GM23338 (cell line): ENCODE data around the gene TNFRSF17. TPM values are rescaled to one million over a fixed set of nuclear protein-coding genes. Genes with fewer than 3 reads are reported as not detected.

Source experiments
- ATAC-seq: fragments of 200-7000 bp; cut with Tn5 transposase; 3 replicates; pipeline ENCODE4 v1.9.1; 2020
- DNase-seq: peaks from one replicate; pipeline ENCODE4 v3.0.0-alpha.2; 2015; ENCODE audit warnings: low spot score
- H2AFZ ChIP-seq: fragments of 200-600 bp; sonication (generic); 2 replicates; pipeline ENCODE4 v1.8.0; 2016; ENCODE audit warnings: antibody characterized with exemption, mild to moderate bottlenecking, moderate library complexity
- H3F3A ChIP-seq: fragments of 200-600 bp; sonication (generic); replicated peaks from 2 replicates; pipeline ENCODE4 v1.8.0; 2017; ENCODE audit warnings: antibody characterized with exemption, mixed run types, low read depth
- H3K27ac ChIP-seq: fragments of 200-600 bp; sonication (generic); 2 replicates; pipeline ENCODE4 v1.6.1; 2016; ENCODE audit warnings: low read depth
- H3K27me3 ChIP-seq: fragments of 200-600 bp; sonication (generic); 2 replicates; pipeline ENCODE4 v1.8.0; 2016; ENCODE audit warnings: mild to moderate bottlenecking, mixed run types, moderate library complexity; ENCODE audit not compliant: insufficient read depth
- H3K36me3 ChIP-seq: fragments of 200-600 bp; sonication (generic); 2 replicates; pipeline ENCODE4 v1.8.0; 2016; ENCODE audit warnings: mild to moderate bottlenecking; ENCODE audit not compliant: insufficient read depth
- H3K4me1 ChIP-seq: fragments of 200-600 bp; sonication (generic); 2 replicates; pipeline ENCODE4 v1.8.0; 2016; ENCODE audit warnings: mild to moderate bottlenecking, moderate library complexity; ENCODE audit not compliant: insufficient read depth
- H3K4me2 ChIP-seq: fragments of 200-600 bp; sonication (generic); 2 replicates; pipeline ENCODE4 v1.7.1; 2017; ENCODE audit warnings: mixed run types
- H3K4me3 ChIP-seq: fragments of 200-600 bp; sonication (generic); 2 replicates; pipeline ENCODE4 v1.6.1; 2016; ENCODE audit warnings: mixed run types
- H3K79me2 ChIP-seq: fragments of 200-600 bp; sonication (generic); replicated peaks from 2 replicates; pipeline ENCODE4 v1.8.0; 2017; ENCODE audit warnings: mild to moderate bottlenecking; ENCODE audit not compliant: insufficient read depth
- H3K9me2 ChIP-seq: fragments of 200-600 bp; sonication (generic); 2 replicates; pipeline ENCODE4 v1.8.0; 2017; ENCODE audit not compliant: insufficient read depth
- H4K20me1 ChIP-seq: fragments of 200-600 bp; sonication (generic); replicated peaks from 2 replicates; pipeline ENCODE4 v1.8.0; 2017; ENCODE audit warnings: mild to moderate bottlenecking; ENCODE audit not compliant: insufficient read depth
- H3K27ac Mint-ChIP-seq: 2 replicates; pipeline ENCODE4 v1.8.0; 2020; ENCODE audit warnings: inconsistent platforms, mild to moderate bottlenecking, moderate library complexity, mixed read lengths
- H3K27me3 Mint-ChIP-seq: 3 replicates; pipeline ENCODE4 v1.8.0; 2022; ENCODE audit warnings: low read depth, mild to moderate bottlenecking, moderate library complexity, mixed read lengths, inconsistent platforms; ENCODE audit not compliant: insufficient read depth, poor library complexity
- H3K36me3 Mint-ChIP-seq: 3 replicates; pipeline ENCODE4 v1.8.0; 2021; ENCODE audit warnings: low read depth, mild to moderate bottlenecking, inconsistent platforms, moderate library complexity, mixed read lengths
- H3K4me1 Mint-ChIP-seq: 3 replicates; pipeline ENCODE4 v1.8.0; 2020; ENCODE audit warnings: mild to moderate bottlenecking, inconsistent platforms, mixed read lengths
- H3K4me3 Mint-ChIP-seq: 3 replicates; pipeline ENCODE4 v1.8.0; 2021; ENCODE audit warnings: moderate library complexity, mild to moderate bottlenecking, inconsistent platforms, mixed read lengths
- H3K9me3 Mint-ChIP-seq: 3 replicates; pipeline ENCODE4 v1.8.0; 2020; ENCODE audit warnings: moderate library complexity, mild to moderate bottlenecking, inconsistent platforms, mixed read lengths
- CREB1 ChIP-seq: fragments of 250-450 bp; sonication (Bioruptor Pico); IDR thresholded peaks from 2 replicates; pipeline ENCODE4 v1.5.0; 2020; ENCODE audit warnings: low read depth, mild to moderate bottlenecking, moderate library complexity
- EZH2 ChIP-seq: fragments of 200-600 bp; sonication (generic); IDR thresholded peaks from one replicate; pipeline ENCODE4 v1.8.0; 2017; ENCODE audit warnings: antibody characterized with exemption, mild to moderate bottlenecking, low read depth; ENCODE audit not compliant: unreplicated experiment
- EZH2phosphoT487 ChIP-seq: fragments of 200-600 bp; sonication (generic); IDR thresholded peaks from one replicate; pipeline ENCODE4 v1.8.1; 2018; ENCODE audit warnings: antibody characterized with exemption; ENCODE audit not compliant: unreplicated experiment
- JUNB ChIP-seq: IDR thresholded peaks from one replicate; pipeline ENCODE4 v1.6.1; 2016; ENCODE audit warnings: antibody characterized with exemption; ENCODE audit not compliant: unreplicated experiment
- NANOG ChIP-seq: IDR thresholded peaks from 2 replicates; pipeline ENCODE4 v1.6.1; 2016; ENCODE audit warnings: antibody characterized with exemption, borderline replicate concordance
- POLR2AphosphoS5 ChIP-seq: IDR thresholded peaks from 2 replicates; pipeline ENCODE4 v1.6.1; 2016; ENCODE audit warnings: antibody characterized with exemption, low read depth
- REST ChIP-seq: IDR thresholded peaks from one replicate; pipeline ENCODE4 v1.6.1; 2018; ENCODE audit warnings: antibody characterized with exemption; ENCODE audit not compliant: unreplicated experiment
- STAT1 ChIP-seq: IDR thresholded peaks from one replicate; pipeline ENCODE4 v1.6.1; 2016; ENCODE audit warnings: antibody characterized with exemption; ENCODE audit not compliant: unreplicated experiment
- ZNF114 ChIP-seq: fragments of 250-450 bp; sonication (Bioruptor Pico); IDR thresholded peaks from 2 replicates; pipeline ENCODE4 v1.5.0; 2020; ENCODE audit warnings: mild to moderate bottlenecking, moderate library complexity
- ZNF331 ChIP-seq: fragments of 250-450 bp; sonication (Bioruptor Pico); IDR thresholded peaks from 2 replicates; pipeline ENCODE4 v1.5.0; 2020; ENCODE audit warnings: low read depth, mild to moderate bottlenecking, moderate library complexity
- polyA plus RNA-seq: library from polyadenylated mRNA; unstranded; fragments of >200 nt; fragmentation: Nextera tagmentation; extraction: Ambion mirVana; gene quantifications from 2 replicates; pipeline ENCODE4 v1.2.1, GENCODE V29; 2016
- total RNA-seq: library from RNA; depleted of rRNA; stranded (reverse); fragments of >200 nt; shearing (Covaris generic); gene quantifications from 2 replicates; pipeline ENCODE4 v1.2.3, GENCODE V29; 2014
- TF ChIP-seq, protein P1 (sequence below): IDR thresholded peaks from 2 replicates; pipeline ENCODE4 v1.6.1; 2016; ENCODE audit warnings: antibody characterized with exemption
- TF ChIP-seq, protein P2 (sequence below), 2 experiments: fragments of 200-600 bp in 1 of 2; sonication (generic) in 1 of 2; conservative IDR thresholded peaks; 2 replicates each; pipeline versions ENCODE4 v1.5.1 to v1.6.1; 2016 to 2017; ENCODE audit warnings: antibody characterized with exemption in 2 of 2, low read depth in 2 of 2, mild to moderate bottlenecking in 2 of 2, moderate library complexity in 1 of 2
- TF ChIP-seq, protein P3 (sequence below): fragments of 250-450 bp; sonication (Bioruptor Pico); IDR thresholded peaks from 2 replicates; pipeline ENCODE4 v1.5.0; 2020; ENCODE audit warnings: mild to moderate bottlenecking, moderate library complexity

Gene TNFRSF17
- total and polyA plus RNA-seq, 2 experiments from 2014 or later = not detected

DNA sequence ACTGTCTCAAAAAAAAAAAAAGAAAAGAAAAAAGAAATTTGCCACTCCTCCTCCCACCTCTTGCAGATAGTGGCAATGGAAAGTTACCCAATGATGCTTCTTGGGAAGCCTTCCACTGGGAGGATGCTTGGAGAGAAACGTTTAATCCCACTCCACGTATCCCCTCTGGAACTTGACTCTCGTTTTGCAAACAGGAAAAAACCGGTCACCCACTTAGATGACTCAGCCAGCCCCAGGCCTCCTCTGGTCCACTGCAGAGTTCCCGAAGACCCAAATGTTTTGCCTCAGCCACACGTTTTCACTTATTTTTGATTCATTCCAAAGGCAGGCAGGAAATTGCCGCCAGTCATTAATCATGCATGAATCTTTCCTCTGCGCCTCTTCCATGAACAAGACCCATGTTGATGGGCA lies 9.3 kb upstream of the TNFRSF17 start:
- H3F3A ChIP-seq = no peaks in the 10 kb centered on the region
- no peak overlapping the region for H3K27ac ChIP-seq
- H3K27me3 Mint-ChIP-seq = peaks cover 11% of the 10 kb centered on the region
- no peak overlapping the region for H3K27ac Mint-ChIP-seq
- DNase-seq (no peak), ATAC-seq (no peak)
- H3K36me3 Mint-ChIP-seq = no peaks in the 10 kb centered on the region
- TF ChIP-seq POLR2AphosphoS5 = no peak
- no peak for TF ChIP-seq ZNF114 (CRISPR knock-in tag)
- TF ChIP-seq, protein P1, sequence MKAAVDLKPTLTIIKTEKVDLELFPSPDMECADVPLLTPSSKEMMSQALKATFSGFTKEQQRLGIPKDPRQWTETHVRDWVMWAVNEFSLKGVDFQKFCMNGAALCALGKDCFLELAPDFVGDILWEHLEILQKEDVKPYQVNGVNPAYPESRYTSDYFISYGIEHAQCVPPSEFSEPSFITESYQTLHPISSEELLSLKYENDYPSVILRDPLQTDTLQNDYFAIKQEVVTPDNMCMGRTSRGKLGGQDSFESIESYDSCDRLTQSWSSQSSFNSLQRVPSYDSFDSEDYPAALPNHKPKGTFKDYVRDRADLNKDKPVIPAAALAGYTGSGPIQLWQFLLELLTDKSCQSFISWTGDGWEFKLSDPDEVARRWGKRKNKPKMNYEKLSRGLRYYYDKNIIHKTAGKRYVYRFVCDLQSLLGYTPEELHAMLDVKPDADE = no peak
- TF ChIP-seq STAT1 = no peak
- no peak for TF ChIP-seq EZH2
- TF ChIP-seq, protein P2, sequence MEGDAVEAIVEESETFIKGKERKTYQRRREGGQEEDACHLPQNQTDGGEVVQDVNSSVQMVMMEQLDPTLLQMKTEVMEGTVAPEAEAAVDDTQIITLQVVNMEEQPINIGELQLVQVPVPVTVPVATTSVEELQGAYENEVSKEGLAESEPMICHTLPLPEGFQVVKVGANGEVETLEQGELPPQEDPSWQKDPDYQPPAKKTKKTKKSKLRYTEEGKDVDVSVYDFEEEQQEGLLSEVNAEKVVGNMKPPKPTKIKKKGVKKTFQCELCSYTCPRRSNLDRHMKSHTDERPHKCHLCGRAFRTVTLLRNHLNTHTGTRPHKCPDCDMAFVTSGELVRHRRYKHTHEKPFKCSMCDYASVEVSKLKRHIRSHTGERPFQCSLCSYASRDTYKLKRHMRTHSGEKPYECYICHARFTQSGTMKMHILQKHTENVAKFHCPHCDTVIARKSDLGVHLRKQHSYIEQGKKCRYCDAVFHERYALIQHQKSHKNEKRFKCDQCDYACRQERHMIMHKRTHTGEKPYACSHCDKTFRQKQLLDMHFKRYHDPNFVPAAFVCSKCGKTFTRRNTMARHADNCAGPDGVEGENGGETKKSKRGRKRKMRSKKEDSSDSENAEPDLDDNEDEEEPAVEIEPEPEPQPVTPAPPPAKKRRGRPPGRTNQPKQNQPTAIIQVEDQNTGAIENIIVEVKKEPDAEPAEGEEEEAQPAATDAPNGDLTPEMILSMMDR (conservative IDR thresholded peaks at IDR 0.05; ENCODE audit: low read depth in 2 of 2) = no peak
- TF ChIP-seq CREB1 (CRISPR knock-in tag) = no peak
- no peak for TF ChIP-seq ZNF331 (CRISPR knock-in tag)
- TF ChIP-seq NANOG = no peak
- no peak for TF ChIP-seq JUNB
- no peak for TF ChIP-seq REST
- TF ChIP-seq EZH2phosphoT487 = no peak
- TF ChIP-seq, protein P3, sequence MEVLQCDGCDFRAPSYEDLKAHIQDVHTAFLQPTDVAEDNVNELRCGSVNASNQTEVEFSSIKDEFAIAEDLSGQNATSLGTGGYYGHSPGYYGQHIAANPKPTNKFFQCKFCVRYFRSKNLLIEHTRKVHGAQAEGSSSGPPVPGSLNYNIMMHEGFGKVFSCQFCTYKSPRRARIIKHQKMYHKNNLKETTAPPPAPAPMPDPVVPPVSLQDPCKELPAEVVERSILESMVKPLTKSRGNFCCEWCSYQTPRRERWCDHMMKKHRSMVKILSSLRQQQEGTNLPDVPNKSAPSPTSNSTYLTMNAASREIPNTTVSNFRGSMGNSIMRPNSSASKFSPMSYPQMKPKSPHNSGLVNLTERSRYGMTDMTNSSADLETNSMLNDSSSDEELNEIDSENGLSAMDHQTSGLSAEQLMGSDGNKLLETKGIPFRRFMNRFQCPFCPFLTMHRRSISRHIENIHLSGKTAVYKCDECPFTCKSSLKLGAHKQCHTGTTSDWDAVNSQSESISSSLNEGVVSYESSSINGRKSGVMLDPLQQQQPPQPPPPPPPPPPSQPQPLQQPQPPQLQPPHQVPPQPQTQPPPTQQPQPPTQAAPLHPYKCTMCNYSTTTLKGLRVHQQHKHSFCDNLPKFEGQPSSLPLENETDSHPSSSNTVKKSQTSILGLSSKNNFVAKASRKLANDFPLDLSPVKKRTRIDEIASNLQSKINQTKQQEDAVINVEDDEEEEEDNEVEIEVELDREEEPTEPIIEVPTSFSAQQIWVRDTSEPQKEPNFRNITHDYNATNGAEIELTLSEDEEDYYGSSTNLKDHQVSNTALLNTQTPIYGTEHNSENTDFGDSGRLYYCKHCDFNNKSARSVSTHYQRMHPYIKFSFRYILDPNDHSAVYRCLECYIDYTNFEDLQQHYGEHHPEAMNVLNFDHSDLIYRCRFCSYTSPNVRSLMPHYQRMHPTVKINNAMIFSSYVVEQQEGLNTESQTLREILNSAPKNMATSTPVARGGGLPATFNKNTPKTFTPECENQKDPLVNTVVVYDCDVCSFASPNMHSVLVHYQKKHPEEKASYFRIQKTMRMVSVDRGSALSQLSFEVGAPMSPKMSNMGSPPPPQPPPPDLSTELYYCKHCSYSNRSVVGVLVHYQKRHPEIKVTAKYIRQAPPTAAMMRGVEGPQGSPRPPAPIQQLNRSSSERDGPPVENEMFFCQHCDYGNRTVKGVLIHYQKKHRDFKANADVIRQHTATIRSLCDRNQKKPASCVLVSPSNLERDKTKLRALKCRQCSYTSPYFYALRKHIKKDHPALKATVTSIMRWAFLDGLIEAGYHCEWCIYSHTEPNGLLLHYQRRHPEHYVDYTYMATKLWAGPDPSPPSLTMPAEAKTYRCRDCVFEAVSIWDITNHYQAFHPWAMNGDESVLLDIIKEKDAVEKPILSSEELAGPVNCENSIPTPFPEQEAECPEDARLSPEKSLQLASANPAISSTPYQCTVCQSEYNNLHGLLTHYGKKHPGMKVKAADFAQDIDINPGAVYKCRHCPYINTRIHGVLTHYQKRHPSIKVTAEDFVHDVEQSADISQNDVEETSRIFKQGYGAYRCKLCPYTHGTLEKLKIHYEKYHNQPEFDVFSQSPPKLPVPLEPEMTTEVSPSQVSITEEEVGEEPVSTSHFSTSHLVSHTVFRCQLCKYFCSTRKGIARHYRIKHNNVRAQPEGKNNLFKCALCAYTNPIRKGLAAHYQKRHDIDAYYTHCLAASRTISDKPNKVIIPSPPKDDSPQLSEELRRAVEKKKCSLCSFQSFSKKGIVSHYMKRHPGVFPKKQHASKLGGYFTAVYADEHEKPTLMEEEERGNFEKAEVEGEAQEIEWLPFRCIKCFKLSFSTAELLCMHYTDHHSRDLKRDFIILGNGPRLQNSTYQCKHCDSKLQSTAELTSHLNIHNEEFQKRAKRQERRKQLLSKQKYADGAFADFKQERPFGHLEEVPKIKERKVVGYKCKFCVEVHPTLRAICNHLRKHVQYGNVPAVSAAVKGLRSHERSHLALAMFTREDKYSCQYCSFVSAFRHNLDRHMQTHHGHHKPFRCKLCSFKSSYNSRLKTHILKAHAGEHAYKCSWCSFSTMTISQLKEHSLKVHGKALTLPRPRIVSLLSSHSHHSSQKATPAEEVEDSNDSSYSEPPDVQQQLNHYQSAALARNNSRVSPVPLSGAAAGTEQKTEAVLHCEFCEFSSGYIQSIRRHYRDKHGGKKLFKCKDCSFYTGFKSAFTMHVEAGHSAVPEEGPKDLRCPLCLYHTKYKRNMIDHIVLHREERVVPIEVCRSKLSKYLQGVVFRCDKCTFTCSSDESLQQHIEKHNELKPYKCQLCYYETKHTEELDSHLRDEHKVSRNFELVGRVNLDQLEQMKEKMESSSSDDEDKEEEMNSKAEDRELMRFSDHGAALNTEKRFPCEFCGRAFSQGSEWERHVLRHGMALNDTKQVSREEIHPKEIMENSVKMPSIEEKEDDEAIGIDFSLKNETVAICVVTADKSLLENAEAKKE (CRISPR knock-in tag) = no peak
- H3K4me2 ChIP-seq = no peak overlapping the region
- H3K4me3 Mint-ChIP-seq = no peak overlapping the region
- no peaks in the 10 kb centered on the region for H3K4me1 ChIP-seq
- H3K36me3 ChIP-seq = no peaks in the 10 kb centered on the region
- H3K4me1 Mint-ChIP-seq = no peaks in the 10 kb centered on the region
- no peaks in the 10 kb centered on the region for H4K20me1 ChIP-seq
- H3K79me2 ChIP-seq = no peaks in the 10 kb centered on the region
- H3K9me3 Mint-ChIP-seq = no peaks in the 10 kb centered on the region
- H3K4me3 ChIP-seq = no peak overlapping the region
- H3K9me2 ChIP-seq = no peaks in the 10 kb centered on the region
- H2AFZ ChIP-seq = peak overlapping the region; percentile 66
- H3K27me3 ChIP-seq = no peaks in the 10 kb centered on the region
